ENCODE results near the gene DLEC1.
"Not testable (repeated sequence)": the region's sequence is repeated elsewhere in the genome, so short reads cannot be mapped to it uniquely, and the experiment has no call there.

- TF ChIP-seq EZH2 (IDR thresholded peaks at IDR 0.05; ENCODE audit: low read depth, unreplicated experiment); POLR2AphosphoS5 (IDR thresholded peaks at IDR 0.05; ENCODE audit: low read depth); ZNF331 (CRISPR knock-in tag; IDR thresholded peaks at IDR 0.05; ENCODE audit: low read depth); CREB1 (CRISPR knock-in tag; IDR thresholded peaks at IDR 0.05; ENCODE audit: low read depth); EZH2phosphoT487 (IDR thresholded peaks at IDR 0.05; ENCODE audit: unreplicated experiment); JUNB (IDR thresholded peaks at IDR 0.05; ENCODE audit: unreplicated experiment); ETS1 (IDR thresholded peaks at IDR 0.05); NANOG (IDR thresholded peaks at IDR 0.05; ENCODE audit: borderline replicate concordance); ZNF462 (CRISPR knock-in tag; IDR thresholded peaks at IDR 0.05); ZNF114 (CRISPR knock-in tag; IDR thresholded peaks at IDR 0.05): not testable (repeated sequence)
- TF ChIP-seq, protein P1, sequence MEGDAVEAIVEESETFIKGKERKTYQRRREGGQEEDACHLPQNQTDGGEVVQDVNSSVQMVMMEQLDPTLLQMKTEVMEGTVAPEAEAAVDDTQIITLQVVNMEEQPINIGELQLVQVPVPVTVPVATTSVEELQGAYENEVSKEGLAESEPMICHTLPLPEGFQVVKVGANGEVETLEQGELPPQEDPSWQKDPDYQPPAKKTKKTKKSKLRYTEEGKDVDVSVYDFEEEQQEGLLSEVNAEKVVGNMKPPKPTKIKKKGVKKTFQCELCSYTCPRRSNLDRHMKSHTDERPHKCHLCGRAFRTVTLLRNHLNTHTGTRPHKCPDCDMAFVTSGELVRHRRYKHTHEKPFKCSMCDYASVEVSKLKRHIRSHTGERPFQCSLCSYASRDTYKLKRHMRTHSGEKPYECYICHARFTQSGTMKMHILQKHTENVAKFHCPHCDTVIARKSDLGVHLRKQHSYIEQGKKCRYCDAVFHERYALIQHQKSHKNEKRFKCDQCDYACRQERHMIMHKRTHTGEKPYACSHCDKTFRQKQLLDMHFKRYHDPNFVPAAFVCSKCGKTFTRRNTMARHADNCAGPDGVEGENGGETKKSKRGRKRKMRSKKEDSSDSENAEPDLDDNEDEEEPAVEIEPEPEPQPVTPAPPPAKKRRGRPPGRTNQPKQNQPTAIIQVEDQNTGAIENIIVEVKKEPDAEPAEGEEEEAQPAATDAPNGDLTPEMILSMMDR (conservative IDR thresholded peaks at IDR 0.05; ENCODE audit: low read depth in 2 of 2), result not testable (repeated sequence)
- TF ChIP-seq, protein P2, sequence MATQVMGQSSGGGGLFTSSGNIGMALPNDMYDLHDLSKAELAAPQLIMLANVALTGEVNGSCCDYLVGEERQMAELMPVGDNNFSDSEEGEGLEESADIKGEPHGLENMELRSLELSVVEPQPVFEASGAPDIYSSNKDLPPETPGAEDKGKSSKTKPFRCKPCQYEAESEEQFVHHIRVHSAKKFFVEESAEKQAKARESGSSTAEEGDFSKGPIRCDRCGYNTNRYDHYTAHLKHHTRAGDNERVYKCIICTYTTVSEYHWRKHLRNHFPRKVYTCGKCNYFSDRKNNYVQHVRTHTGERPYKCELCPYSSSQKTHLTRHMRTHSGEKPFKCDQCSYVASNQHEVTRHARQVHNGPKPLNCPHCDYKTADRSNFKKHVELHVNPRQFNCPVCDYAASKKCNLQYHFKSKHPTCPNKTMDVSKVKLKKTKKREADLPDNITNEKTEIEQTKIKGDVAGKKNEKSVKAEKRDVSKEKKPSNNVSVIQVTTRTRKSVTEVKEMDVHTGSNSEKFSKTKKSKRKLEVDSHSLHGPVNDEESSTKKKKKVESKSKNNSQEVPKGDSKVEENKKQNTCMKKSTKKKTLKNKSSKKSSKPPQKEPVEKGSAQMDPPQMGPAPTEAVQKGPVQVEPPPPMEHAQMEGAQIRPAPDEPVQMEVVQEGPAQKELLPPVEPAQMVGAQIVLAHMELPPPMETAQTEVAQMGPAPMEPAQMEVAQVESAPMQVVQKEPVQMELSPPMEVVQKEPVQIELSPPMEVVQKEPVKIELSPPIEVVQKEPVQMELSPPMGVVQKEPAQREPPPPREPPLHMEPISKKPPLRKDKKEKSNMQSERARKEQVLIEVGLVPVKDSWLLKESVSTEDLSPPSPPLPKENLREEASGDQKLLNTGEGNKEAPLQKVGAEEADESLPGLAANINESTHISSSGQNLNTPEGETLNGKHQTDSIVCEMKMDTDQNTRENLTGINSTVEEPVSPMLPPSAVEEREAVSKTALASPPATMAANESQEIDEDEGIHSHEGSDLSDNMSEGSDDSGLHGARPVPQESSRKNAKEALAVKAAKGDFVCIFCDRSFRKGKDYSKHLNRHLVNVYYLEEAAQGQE (IDR thresholded peaks at IDR 0.05; ENCODE audit: unreplicated experiment), result not testable (repeated sequence)
These were observed 14.9 kb downstream of the DLEC1 start for GRCh38 chr3:38053813-38054498.

All from GM23338 (cell line).